ENCODE measurements around the gene CAMTA1.
"Not testable (repeated sequence)": the region's sequence is repeated elsewhere in the genome, so short reads cannot be mapped to it uniquely, and the experiment has no call there.

The CAMTA1 gene

DNA sequence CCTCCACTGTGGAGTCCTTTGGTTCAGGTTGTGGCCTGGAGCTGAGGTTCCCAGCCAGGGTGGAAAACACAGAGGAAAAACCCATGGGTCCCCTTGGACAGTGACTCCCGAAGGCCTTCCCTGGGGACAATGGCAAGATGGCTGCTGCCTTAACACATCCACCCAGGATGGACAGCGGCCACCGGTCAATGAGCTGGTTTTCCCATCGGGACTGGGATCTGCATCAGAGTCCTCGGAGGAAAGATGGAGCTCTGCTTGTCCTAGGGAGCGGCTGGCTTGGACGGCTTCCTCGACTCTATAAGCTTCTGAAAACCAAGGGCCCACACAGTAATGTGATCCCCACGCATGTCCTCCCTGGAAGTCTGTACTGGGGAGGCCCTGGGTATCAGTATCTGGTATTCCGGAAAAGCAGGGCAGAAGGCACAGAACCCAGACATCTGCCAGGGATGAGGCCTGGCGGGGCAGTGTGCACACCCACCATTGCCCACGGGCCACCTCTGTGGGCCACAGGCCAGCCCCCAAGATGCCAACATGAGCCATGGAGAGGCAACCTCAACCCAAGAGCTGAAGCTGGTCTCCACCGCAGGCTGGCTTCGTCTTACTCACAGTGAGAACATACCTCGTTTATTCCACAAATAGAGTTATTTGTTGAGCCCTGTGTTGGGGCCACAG lies 891.2 kb downstream of the CAMTA1 start:
- no peak for DNase-seq (ENCODE audit: low read depth in 3 of 3, low spot score in 1 of 3)

DNA sequence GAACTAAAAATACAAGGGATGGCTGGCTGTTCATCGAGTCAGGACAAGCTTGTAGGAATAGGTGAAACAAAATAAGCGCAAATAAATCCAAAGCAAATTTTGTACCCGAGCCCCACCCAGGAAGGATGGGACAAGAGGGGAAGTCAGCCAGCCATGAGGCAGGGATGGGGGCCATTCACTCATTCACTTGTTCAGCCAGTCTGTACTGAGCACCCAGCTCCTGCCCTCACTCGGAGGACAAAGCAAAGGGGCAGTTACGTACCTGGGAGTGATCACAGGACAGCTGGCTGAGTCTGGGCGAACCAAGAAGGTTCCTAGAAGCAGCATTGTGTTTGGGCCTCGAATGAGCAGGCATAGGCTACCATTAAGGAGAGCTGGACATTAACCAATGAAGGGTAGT lies 891.9 kb downstream of the CAMTA1 start:
- no peak for DNase-seq (ENCODE audit: low read depth in 3 of 3, low spot score in 1 of 3)

DNA sequence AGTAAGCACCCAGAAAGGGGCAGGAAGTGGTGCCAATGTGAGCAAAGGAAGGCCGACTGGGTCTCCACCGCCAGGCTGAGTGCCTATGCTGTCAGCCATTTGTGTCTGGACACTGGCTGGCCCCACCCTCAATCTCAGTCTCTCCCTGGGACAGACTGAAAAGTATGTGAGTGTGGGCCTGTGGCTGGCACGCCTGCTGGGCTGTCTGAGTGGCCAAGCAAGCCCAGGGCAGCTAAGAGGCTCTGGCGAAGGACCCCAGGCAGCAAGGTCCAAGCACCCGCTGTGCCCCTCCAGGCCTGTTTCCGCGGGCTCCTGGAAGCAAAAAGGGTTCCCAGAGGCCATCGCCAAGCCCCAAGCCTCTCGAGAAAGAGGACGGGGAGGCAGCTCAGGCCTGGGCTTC lies 892.6 kb downstream of the CAMTA1 start:
- no peak for DNase-seq (ENCODE audit: low read depth in 3 of 3, low spot score in 1 of 3)

GRCh38 chr1:7678491-7679158 lies 893.4 kb downstream of the CAMTA1 start:
- DNase-seq (ENCODE audit: low read depth in 3 of 3, low spot score in 1 of 3): no peak

DNA sequence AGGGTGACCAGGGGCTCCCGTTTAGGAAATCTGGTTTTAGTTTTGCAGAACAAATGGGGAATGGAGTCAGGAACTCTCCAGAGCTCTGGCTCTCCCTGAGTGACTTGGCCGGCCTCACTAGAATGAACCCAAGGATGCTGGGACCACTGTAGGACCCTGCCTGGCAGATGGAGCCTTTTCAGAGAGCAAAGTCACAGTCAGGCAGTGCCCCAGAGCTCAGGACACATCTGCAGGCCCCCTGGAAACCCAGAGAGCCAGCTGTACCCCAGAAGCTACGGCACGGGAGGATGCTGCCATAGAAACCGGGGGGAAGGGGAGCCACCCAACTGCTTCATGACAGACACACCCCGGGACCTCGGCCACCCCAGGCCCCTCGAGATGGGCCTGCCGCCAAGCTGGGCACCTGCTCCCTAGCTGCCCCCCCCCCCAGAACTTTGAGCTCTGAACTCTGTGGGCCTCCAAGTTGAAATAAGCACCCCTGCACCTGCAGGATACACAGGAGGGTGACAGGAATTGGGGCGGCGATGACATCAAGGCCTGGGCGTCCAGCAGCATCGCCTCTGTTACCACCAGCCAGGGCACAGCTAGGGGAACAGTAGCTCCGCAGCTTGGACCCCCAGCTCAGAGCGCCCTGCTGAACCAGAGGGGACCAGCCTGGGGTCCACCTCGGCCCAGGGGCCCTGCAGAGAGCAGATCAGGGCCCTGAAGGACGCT lies 894.1 kb downstream of the CAMTA1 start:
- no peak for DNase-seq (ENCODE audit: low read depth in 3 of 3, low spot score in 1 of 3)

- no peak for DNase-seq (ENCODE audit: low read depth in 3 of 3, low spot score in 1 of 3)
Observed at GRCh38 chr1:7679873-7680206, 894.6 kb downstream of the CAMTA1 start.

DNA sequence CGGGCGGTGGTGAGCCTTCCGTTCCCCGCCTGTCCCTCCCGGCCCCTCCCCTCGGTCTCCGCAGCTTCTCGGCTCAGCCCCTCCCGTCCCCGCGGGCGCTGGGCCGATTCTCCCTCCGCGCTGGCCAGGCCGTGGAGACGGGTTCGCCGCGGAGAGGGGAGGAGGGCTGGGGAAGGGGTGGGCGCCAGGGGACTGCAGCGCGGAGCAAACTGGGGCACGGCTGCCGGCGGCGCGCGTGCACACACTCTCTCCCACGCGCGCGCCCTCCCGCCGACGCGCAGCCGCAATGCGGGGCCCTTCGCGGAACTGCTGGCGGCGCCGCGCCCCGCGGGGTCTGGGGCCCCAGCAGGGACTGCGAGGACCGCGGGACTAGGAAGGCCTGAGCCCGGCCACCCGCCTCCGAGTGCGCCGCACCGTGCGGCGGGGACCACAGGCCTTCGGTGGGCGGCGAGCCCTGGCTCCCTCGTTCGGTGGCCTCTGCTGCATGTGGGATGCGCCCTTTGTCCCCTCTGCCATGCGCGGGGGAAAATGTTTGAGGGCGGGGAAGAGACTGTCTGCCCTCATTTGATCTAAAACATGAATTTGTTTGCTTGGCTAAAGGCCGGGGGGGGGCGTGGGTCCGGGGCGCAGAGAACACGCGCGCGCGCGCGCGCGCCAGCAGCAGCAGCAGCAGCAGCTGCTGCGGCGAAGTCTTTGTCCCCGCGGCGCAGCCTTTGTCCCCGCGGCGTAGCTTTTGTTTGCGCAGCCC lies 895.1 kb downstream of the CAMTA1 start:
- peak in 1 of 3 donors; percentile 49 for DNase-seq (ENCODE audit: low read depth in 3 of 3, low spot score in 1 of 3)

DNA sequence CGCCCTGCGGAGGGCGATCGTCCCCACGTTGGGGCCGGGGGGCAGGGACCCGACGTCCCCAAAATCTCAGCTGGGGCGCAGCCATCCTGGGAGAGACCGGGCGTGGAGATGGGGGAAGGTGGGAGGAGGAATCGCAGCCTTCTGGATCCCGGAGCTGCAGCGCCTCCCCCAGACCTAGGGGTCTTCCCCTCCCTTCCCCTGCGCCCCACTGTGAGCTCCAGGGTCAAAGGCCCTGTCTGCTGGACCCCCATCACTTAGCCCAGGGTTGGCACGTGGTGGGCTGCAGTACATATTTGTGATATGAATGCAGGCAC lies 895.7 kb downstream of the CAMTA1 start:
- no peak for DNase-seq (ENCODE audit: low read depth in 3 of 3, low spot score in 1 of 3)

DNA sequence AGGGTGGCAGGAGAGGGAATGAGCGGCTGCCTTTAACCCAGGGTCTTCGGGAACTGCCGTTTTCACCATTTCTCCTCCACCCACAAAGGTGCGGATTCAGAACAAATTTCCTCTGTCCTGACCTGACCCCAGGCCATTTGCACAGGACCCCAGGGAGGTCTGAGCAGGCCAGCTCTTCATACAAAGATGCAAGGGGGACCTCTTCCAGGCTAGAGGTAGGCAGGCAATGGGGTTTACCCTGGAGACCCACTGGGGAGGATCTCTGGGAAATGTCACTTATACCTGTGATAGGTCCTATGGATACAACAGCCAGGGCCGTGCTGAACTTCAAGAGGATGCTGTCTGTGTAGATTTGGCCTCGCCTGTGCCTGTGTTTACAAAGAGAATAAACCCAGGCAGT lies 896.1 kb downstream of the CAMTA1 start:
- DNase-seq (ENCODE audit: low read depth in 3 of 3, low spot score in 1 of 3): no peak

- DNase-seq (ENCODE audit: low read depth in 3 of 3, low spot score in 1 of 3): no peak
Observed at GRCh38 chr1:7683521-7683920, 898.3 kb downstream of the CAMTA1 start.

DNA sequence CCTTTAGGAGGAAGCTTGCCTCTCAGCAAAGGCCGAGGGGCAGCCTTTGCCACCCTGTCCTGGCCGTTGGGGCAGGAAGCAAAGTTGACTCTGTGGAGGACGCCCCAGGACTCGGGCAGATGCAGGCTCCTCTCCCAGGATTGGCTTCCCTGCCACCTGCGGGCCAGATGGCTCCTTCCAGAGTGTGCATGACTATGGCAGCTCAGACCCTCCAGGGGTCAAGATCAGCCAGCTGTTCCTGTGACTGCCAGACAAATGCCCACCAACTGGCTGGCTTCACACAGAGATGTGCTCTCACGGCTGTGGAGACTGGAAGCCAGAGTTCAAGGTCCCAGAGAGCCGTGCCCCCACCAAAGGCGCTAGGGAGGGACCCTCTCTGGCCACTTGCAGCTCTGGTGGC lies 898.9 kb downstream of the CAMTA1 start:
- DNase-seq (ENCODE audit: low read depth in 3 of 3, low spot score in 1 of 3): no peak

DNA sequence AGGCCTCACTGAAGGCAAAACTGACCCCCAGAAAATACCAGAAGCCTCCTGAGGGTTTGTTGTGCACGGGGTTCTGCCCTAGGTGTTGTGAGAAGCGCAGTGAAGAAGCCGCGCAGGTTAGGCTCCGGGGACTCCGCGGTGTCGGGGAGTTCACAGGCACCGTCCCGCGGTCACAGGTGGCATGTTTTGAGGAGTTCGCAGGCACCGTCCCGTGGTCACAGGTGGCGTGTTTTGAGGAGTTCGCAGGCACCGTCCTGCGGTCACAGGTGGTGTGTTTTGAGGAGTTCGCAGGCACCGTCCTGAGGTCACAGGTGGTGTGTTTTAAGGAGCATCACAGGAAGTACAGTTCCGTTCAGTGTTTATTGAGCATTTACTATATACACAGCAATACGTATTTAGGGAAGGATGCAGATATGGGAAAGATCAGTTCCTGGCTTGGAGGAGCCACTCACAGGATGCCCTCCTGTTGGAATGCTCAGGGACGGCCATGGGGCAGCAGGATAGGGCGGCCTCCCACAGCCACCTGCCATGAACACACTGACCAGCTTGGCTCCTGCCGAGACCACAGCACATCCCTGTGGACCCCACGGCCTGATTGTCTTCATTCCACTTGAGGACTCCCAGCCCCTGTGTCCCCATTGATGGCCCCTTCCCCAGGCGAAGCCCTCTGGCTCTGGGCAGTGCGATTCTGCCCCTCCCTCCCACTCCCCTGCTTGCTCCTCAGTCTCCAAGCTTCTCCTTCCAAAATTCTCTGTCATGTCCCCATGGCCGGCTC lies 899.8 kb downstream of the CAMTA1 start:
- DNase-seq (ENCODE audit: low read depth in 3 of 3, low spot score in 1 of 3): no peak

GRCh38 chr1:7686301-7686850 lies 901.1 kb downstream of the CAMTA1 start:
- no peak for DNase-seq (ENCODE audit: low read depth in 3 of 3, low spot score in 1 of 3)

GRCh38 chr1:7687411-7687810 lies 902.2 kb downstream of the CAMTA1 start:
- DNase-seq (ENCODE audit: low read depth in 3 of 3, low spot score in 1 of 3): no peak

DNA sequence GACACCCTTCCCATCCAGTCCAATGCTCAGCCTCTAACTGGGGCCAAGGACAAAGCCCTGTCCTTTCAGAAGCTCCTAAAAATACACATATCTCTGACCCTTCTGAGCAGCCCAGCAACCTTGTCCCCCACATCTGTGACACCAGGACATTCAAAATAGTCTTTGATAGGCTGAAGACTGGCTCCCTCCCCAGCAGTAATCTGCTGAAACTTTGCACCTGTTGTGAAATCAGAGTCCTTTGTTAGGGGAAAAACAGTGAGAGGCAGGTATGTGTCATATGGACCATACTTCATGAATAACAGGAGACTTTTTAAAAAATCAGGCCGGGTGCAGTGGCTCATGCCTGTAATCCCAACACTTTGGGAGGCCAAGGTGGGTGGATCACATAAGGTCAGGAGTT lies 903.4 kb downstream of the CAMTA1 start:
- no peak for DNase-seq (ENCODE audit: low read depth in 3 of 3, low spot score in 1 of 3)

- DNase-seq (ENCODE audit: low read depth in 3 of 3, low spot score in 1 of 3): not testable (repeated sequence)
Observed at GRCh38 chr1:7689307-7689706, 904.1 kb downstream of the CAMTA1 start.

- DNase-seq (ENCODE audit: low read depth in 3 of 3, low spot score in 1 of 3): no peak
Observed at GRCh38 chr1:7690076-7690475, 904.8 kb downstream of the CAMTA1 start.

- no peak for DNase-seq (ENCODE audit: low read depth in 3 of 3, low spot score in 1 of 3)
Observed at GRCh38 chr1:7690496-7691182, 905.4 kb downstream of the CAMTA1 start.

GRCh38 chr1:7691576-7691975 lies 906.3 kb downstream of the CAMTA1 start:
- no peak for DNase-seq (ENCODE audit: low read depth in 3 of 3, low spot score in 1 of 3)

GRCh38 chr1:7692005-7692404 lies 906.8 kb downstream of the CAMTA1 start:
- DNase-seq (ENCODE audit: low read depth in 3 of 3, low spot score in 1 of 3): no peak

Data from stimulated activated CD4-positive, alpha-beta T cell treated with anti-CD3 and anti-CD28 coated beads, TNF-alpha, amount 100 ng/mL, for 1 hour (primary cell).